Right lobe of liver (tissue), 4 donors: ENCODE data around the gene UTP18.

Experiments used
- CTCF ChIP-seq, 4 donors: fragments of 200-600 bp in 3 of 4; fragments of 450-650 bp in 1 of 4; IDR thresholded peaks; one replicate each; pipeline versions ENCODE4 v1.5.1 to v1.8.0; 2016 to 2022; ENCODE audit warnings: antibody characterized with exemption in 4 of 4, mild to moderate bottlenecking in 2 of 4
- POLR2A ChIP-seq: fragments of 450-650 bp; IDR thresholded peaks from one replicate; pipeline ENCODE4 v1.6.1; 2017; ENCODE audit warnings: antibody characterized with exemption, mild to moderate bottlenecking
- donor health status: DM: no; HTN: no; CAD: no.
- donor health status: DM: no; HTN: no; CAD: no.
- donor health status: DM: no; HTN: yes; CAD: no.

DNA sequence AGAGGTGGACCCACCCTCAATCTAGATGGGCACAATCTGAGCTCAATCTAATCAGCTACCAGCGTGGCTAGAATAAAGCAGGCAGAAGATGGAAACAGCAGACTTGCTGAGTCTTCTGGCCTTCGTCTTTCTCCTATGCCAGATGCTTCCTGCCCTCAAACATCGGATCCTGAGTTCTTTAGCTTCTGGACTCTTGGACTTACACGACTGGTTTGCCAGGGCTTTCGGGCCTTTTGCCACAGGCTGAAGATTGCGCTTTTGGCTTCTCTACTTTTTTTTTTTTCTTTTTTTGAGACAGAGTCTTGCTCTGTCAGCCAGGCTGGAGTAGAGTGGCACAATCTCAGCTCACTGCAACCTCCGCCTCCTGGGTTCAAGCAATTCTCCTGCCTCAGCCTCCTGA lies 65.1 kb downstream of the UTP18 start:
- TF ChIP-seq POLR2A (no peak), CTCF (IDR thresholded peaks at IDR 0.05) (no peak)
